ENCODE measurements around the gene AASDH.

DNA sequence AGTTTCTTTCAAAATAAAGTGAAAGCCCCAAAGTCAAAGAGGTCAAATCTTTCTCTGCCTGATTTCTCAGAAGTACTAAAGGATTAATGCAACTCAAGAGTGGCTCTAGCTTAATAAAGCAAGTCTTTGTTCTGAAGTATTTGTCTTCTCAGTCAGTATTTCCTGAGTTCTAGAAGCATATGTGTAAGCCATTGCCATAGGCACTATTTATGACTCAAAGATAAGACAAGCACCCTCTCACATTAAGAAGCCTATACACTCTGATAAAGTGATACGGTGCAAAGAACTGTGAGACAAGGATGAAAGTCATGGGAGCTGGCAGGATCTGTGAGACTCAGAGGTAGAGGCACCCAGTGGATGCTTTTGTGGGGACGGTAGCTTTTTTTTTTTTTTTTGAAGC is 60.9 kb downstream of the AASDH start:
- TF ChIP-seq CTCF (IDR thresholded peaks at IDR 0.05), result no peak
- TF ChIP-seq POLR2A (IDR thresholded peaks at IDR 0.05), result no peak

Data from body of pancreas (tissue), 4 donors.